ENCODE results near the gene FKBP4. TPM values are rescaled to one million over a fixed set of nuclear protein-coding genes. Genes with fewer than 3 reads are reported as not detected.
A peak's percentile ranks its signal among the peaks of the same experiment; 100 is the strongest.

FKBP4 gene
- total and polyA plus RNA-seq, 2 of the 8 experiments (the other 6 are each of a cell fraction or from before 2014, with no cell fraction given): 72.6 to 243 TPM

GRCh38 chr12:2794191-2794735, 507 bp upstream of the FKBP4 start:
- Histone ChIP-seq H3K9me3 (ENCODE audit: insufficient read depth in 2 of 2, low read depth in 1 of 2, low read length in 1 of 2) (no peaks in the 10 kb centered on the region), H3K9ac (replicated peaks in 1 of 4; ENCODE audit: extremely low read depth in 1 of 4, low read depth in 3 of 4, low read length in 3 of 4) (peak overlapping the region in 3 of 4 experiments; percentile 49 to 72 (median 56); a peak in 6 of 7 replicates), H3K36me3 (ENCODE audit: control insufficient read depth in 2 of 4, insufficient read depth in 4 of 4, low read length in 3 of 4) (peaks cover 16 to 25% (median 21%) of the 10 kb centered on the region in 4 experiments), H3K4ac (replicated peaks; ENCODE audit: insufficient read length, low read depth, low read length) (peak overlapping the region; percentile 34), H4K20me1 (replicated peaks in 1 of 2; ENCODE audit: control insufficient read depth in 1 of 2, insufficient read depth in 2 of 2, low read length in 2 of 2) (peaks cover 12 to 19% of the 10 kb centered on the region in 2 experiments), H3K18ac (ENCODE audit: extremely low read depth, low read length) (peak overlapping the region; percentile 82), H2BK20ac (ENCODE audit: low read length) (no peak overlapping the region), H3K79me2 (ENCODE audit: control insufficient read depth in 1 of 2, insufficient read depth in 2 of 2, low read length in 2 of 2) (peaks cover 0 to 25% of the 10 kb centered on the region in 2 experiments; a peak in 2 of 4 replicates), H4K5ac (ENCODE audit: insufficient read length, low read depth, low read length) (no peak overlapping the region), H2BK12ac (ENCODE audit: low read depth, low read length) (peak overlapping the region; percentile 84), H3K79me1 (ENCODE audit: low read depth, low read length) (peaks cover 5% of the 10 kb centered on the region; the same call in 1 of the 2 replicates), H4K91ac (replicated peaks; ENCODE audit: insufficient read length, low read length) (peak overlapping the region; percentile 49), H3K23me2 (ENCODE audit: low read depth, low read length) (peaks cover 11% of the 10 kb centered on the region; the same call in 1 of the 2 replicates), H3K56ac (replicated peaks; ENCODE audit: insufficient read length, low read depth, low read length) (no peak overlapping the region), H2AFZ (ENCODE audit: low read length) (peak overlapping the region; percentile 19; the same call in 1 of the 2 replicates), H3K4me3 (ENCODE audit: extremely low read depth in 1 of 4, insufficient read depth in 2 of 4, low read depth in 3 of 4, low read length in 4 of 4) (peak overlapping the region; percentile 59 to 73 (median 66)), H2AK5ac (ENCODE audit: low read depth, low read length) (no peak overlapping the region), H2BK5ac (ENCODE audit: low read depth, low read length) (no peak overlapping the region), H4K8ac (ENCODE audit: extremely low read depth, insufficient read depth, low read length) (peak overlapping the region; percentile 94), H2BK15ac (ENCODE audit: low read length) (no peak overlapping the region), H3K27ac (ENCODE audit: low read depth, low read length) (no peak overlapping the region), H3K14ac (ENCODE audit: insufficient read length) (no peak overlapping the region), H3K4me2 (ENCODE audit: insufficient read depth in 1 of 2, low read depth in 2 of 2, low read length in 2 of 2) (peak overlapping the region; percentile 86 to 92), H3K4me1 (replicated peaks in 1 of 4; ENCODE audit: control insufficient read depth in 3 of 4, insufficient read depth in 4 of 4, low read length in 3 of 4) (peaks cover 4 to 6% (median 5%) of the 10 kb centered on the region in 4 experiments; a peak in 5 of 7 replicates), H3K27me3 (replicated peaks in 1 of 4; ENCODE audit: control insufficient read depth in 3 of 4, extremely low read depth in 1 of 4, insufficient read depth in 3 of 4, low read length in 3 of 4) (peaks cover 0 to 6% (median 4%) of the 10 kb centered on the region in 4 experiments; a peak in 6 of 7 replicates), H3K23ac (ENCODE audit: insufficient read length) (no peak overlapping the region), H2BK120ac (replicated peaks; ENCODE audit: low read depth, low read length) (no peak overlapping the region)
- FAIRE-seq (no peak), DNase-seq (ENCODE audit: low read depth in 1 of 2, low spot score in 2 of 2) (peak in 1 of 2 experiments; percentile 77)
- ChIA-PET POLR2A (ENCODE audit: partially characterized antibody) (interaction anchor here (0.7 to 5.0 kb wide), 10 partner anchors 10 to 169 kb away, joined by 3 to 54 read pairs (median 4); partner anchors contain the start of gene ITFG2), CTCF (ENCODE audit: partially characterized antibody) (interaction anchor here (0.6 to 5.2 kb wide), 3 partner anchors 10 to 105 kb away, joined by 3 to 34 read pairs (median 5); no protein-coding TSS in a partner anchor)
- WGBS, 2 experiments (ENCODE audit: extremely low coverage in 1 of 2, insufficient coverage in 1 of 2, insufficient read length in 1 of 2, insufficient replicate concordance in 2 of 2, low coverage in 1 of 2, low lambda C conversion rate in 2 of 2, missing lambda C conversion rate in 1 of 2): 4% methylated on average over 33 of the region's 49 CpGs; no CpG with 5 or more reads in 1 of the 2 experiments
- TF ChIP-seq, protein P1, sequence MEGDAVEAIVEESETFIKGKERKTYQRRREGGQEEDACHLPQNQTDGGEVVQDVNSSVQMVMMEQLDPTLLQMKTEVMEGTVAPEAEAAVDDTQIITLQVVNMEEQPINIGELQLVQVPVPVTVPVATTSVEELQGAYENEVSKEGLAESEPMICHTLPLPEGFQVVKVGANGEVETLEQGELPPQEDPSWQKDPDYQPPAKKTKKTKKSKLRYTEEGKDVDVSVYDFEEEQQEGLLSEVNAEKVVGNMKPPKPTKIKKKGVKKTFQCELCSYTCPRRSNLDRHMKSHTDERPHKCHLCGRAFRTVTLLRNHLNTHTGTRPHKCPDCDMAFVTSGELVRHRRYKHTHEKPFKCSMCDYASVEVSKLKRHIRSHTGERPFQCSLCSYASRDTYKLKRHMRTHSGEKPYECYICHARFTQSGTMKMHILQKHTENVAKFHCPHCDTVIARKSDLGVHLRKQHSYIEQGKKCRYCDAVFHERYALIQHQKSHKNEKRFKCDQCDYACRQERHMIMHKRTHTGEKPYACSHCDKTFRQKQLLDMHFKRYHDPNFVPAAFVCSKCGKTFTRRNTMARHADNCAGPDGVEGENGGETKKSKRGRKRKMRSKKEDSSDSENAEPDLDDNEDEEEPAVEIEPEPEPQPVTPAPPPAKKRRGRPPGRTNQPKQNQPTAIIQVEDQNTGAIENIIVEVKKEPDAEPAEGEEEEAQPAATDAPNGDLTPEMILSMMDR (IDR thresholded peaks at IDR 0.05; ENCODE audit: control extremely low read depth in 1 of 3, insufficient read depth in 1 of 3, low read depth in 1 of 3, low read length in 3 of 3): no peak
- TF ChIP-seq EP300 (IDR thresholded peaks at IDR 0.05; ENCODE audit: borderline replicate concordance in 1 of 2, low read depth in 2 of 2, low read length in 2 of 2) (no peak), ASH2L (IDR thresholded peaks at IDR 0.05; ENCODE audit: low read length) (peak; percentile 98), CHD1 (IDR thresholded peaks at IDR 0.05; ENCODE audit: low read depth, low read length) (no peak), TEAD4 (IDR thresholded peaks at IDR 0.05; ENCODE audit: low read depth, low read length) (no peak), EZH2 (IDR thresholded peaks at IDR 0.05; ENCODE audit: low read depth, low read length, severe bottlenecking) (no peak), CEBPB (IDR thresholded peaks at IDR 0.05; ENCODE audit: low read depth, low read length) (no peak)
- TF ChIP-seq, protein P2, sequence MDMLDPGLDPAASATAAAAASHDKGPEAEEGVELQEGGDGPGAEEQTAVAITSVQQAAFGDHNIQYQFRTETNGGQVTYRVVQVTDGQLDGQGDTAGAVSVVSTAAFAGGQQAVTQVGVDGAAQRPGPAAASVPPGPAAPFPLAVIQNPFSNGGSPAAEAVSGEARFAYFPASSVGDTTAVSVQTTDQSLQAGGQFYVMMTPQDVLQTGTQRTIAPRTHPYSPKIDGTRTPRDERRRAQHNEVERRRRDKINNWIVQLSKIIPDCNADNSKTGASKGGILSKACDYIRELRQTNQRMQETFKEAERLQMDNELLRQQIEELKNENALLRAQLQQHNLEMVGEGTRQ (IDR thresholded peaks at IDR 0.05; ENCODE audit: low read length): 0 out of 2 replicates have a peak, but pooled peaks have one; percentile 4
